Gastrocnemius medialis (tissue), 4 donors: ENCODE results near the gene ASTN2. TPM values are rescaled to one million over a fixed set of nuclear protein-coding genes. Genes with fewer than 3 reads are reported as not detected.
"Not testable (repeated sequence)": the region's sequence is repeated elsewhere in the genome, so short reads cannot be mapped to it uniquely, and the experiment has no call there.

Source experiments
- ATAC-seq, 2 donors: fragments of 150-250 bp; one replicate each; pipeline ENCODE4 v1.9.1; 2016
- DNase-seq, 2 donors: peaks; one replicate each; pipeline ENCODE4 v3.0.0-alpha.2; 2019
- H3K27ac ChIP-seq, 4 donors: fragments of 200-600 bp; sonication (generic); 1 replicate in 1 of 4; 2 replicates in 3 of 4; pipeline ENCODE4 v1.5.1; 2016 to 2018; ENCODE audit warnings: mild to moderate bottlenecking in 2 of 4, moderate library complexity in 1 of 4
- H3K27me3 ChIP-seq, 3 donors: fragments of 200-600 bp; sonication (generic) in 2 of 3; 1 replicate in 1 of 3; 2 replicates in 2 of 3; pipeline versions ENCODE4 v1.5.1 to v1.6.0; 2016 to 2019; ENCODE audit warnings: mild to moderate bottlenecking in 1 of 3, moderate library complexity in 1 of 3
- H3K36me3 ChIP-seq, 2 donors: fragments of 200-600 bp; sonication (generic) in 1 of 2; one replicate each; pipeline ENCODE4 v1.5.1; 2017 to 2018
- H3K4me1 ChIP-seq, 2 donors: fragments of 200-600 bp; sonication (generic) in 1 of 2; one replicate each; pipeline ENCODE4 v1.5.1; 2016 to 2017; ENCODE audit warnings: mild to moderate bottlenecking in 2 of 2
- H3K4me3 ChIP-seq, 4 donors: fragments of 200-600 bp; sonication (generic) in 3 of 4; 1 replicate in 1 of 4; 2 replicates in 3 of 4; pipeline ENCODE4 v1.5.1; 2016 to 2019; ENCODE audit warnings: mild to moderate bottlenecking in 2 of 4
- H3K9me3 ChIP-seq, 3 donors: fragments of 200-600 bp; sonication (generic) in 2 of 3; 1 replicate in 1 of 3; 2 replicates in 2 of 3; pipeline ENCODE4 v1.5.1; 2016 to 2019
- POLR2A ChIP-seq, 2 donors: fragments of 450-650 bp; IDR thresholded peaks; one replicate each; pipeline ENCODE4 v1.6.1; 2017; ENCODE audit warnings: antibody characterized with exemption in 2 of 2, mild to moderate bottlenecking in 2 of 2, moderate library complexity in 2 of 2
- in situ Hi-C, 4 donors: fragments of 200-750 bp; cut with MboI; loops; one replicate each; pipeline versions ENCODE4 v1.15.0 to v1.8.0; 2017; ENCODE audit warnings: low sequenced_read_pairs in 4 of 4
- intact Hi-C: fragments of 100-400 bp; cut with DNase I; formaldehyde crosslinking; loops from one replicate; pipeline ENCODE4 v1.15.1; 2023; ENCODE audit warnings: low total_unique reads
- total RNA-seq, 4 donors: library from RNA; depleted of rRNA; stranded (reverse); fragments of >200 nt; gene quantifications; one replicate each; pipeline versions ENCODE4 v1.1.0 to v1.2.3, GENCODE V29; 2016
- TF ChIP-seq, protein P1 (sequence below), 5 experiments: fragments of 450-650 bp in 3 of 5; fragments of 200-600 bp in 2 of 5; sonication (generic) in 2 of 5; IDR thresholded peaks in 4 of 5; conservative IDR thresholded peaks in 1 of 5; 1 replicate in 4 of 5; 2 replicates in 1 of 5; pipeline ENCODE4 v1.5.1; 2016 to 2019; ENCODE audit warnings: antibody characterized with exemption in 5 of 5, mild to moderate bottlenecking in 3 of 5, moderate library complexity in 3 of 5

ASTN2 gene
- total RNA-seq, 4 donors from 2014 or later: 2.5 to 4.6 (median 3.7) TPM

GRCh38 chr9:116928884-116929283, 486.0 kb downstream of the ASTN2 start:
- intact Hi-C loops (no loop called here), in situ Hi-C loops (no loop called here)
- DNase-seq: no peak
- Histone ChIP-seq H3K4me1 (no peaks in the 10 kb centered on the region), H3K27me3 (no peaks in the 10 kb centered on the region), H3K4me3 (no peak overlapping the region), H3K36me3 (no peaks in the 10 kb centered on the region), H3K9me3 (no peaks in the 10 kb centered on the region), H3K27ac (no peak overlapping the region)
- ATAC-seq: no peak
- no peak for TF ChIP-seq POLR2A (IDR thresholded peaks at IDR 0.05)
- TF ChIP-seq, protein P1, sequence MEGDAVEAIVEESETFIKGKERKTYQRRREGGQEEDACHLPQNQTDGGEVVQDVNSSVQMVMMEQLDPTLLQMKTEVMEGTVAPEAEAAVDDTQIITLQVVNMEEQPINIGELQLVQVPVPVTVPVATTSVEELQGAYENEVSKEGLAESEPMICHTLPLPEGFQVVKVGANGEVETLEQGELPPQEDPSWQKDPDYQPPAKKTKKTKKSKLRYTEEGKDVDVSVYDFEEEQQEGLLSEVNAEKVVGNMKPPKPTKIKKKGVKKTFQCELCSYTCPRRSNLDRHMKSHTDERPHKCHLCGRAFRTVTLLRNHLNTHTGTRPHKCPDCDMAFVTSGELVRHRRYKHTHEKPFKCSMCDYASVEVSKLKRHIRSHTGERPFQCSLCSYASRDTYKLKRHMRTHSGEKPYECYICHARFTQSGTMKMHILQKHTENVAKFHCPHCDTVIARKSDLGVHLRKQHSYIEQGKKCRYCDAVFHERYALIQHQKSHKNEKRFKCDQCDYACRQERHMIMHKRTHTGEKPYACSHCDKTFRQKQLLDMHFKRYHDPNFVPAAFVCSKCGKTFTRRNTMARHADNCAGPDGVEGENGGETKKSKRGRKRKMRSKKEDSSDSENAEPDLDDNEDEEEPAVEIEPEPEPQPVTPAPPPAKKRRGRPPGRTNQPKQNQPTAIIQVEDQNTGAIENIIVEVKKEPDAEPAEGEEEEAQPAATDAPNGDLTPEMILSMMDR (IDR thresholded peaks at IDR 0.05 in 4 of 5, conservative IDR thresholded peaks at IDR 0.05 in 1 of 5): no peak

DNA sequence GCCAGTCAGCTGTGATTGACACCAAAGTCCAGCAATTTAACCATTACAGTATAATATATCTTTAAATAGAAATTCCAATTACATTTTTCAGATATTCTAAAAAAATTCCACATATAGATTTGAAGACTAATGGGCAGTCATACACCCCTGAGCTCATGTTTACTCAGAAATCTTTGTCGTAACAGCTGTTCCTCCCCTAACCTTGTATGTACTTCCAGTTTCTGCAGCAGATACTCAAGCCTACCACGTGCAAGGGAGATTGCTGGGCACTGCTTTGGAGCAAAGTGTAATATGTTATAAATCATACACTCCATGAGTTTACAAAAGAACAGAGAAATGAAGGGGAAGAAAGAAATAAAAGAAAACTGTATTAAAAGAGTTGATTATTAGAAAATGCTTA, 486.6 kb downstream of the ASTN2 start:
- H3K27me3 ChIP-seq: no peaks in the 10 kb centered on the region
- in situ Hi-C loops: no loop called here
- TF ChIP-seq POLR2A (IDR thresholded peaks at IDR 0.05): no peak
- TF ChIP-seq, protein P1 (IDR thresholded peaks at IDR 0.05 in 4 of 5, conservative IDR thresholded peaks at IDR 0.05 in 1 of 5): no peak
- H3K36me3 ChIP-seq: no peaks in the 10 kb centered on the region
- ATAC-seq (no peak), DNase-seq (no peak)
- no peak overlapping the region for H3K4me3 ChIP-seq
- no peaks in the 10 kb centered on the region for H3K9me3 ChIP-seq
- no peak overlapping the region for H3K27ac ChIP-seq
- no peaks in the 10 kb centered on the region for H3K4me1 ChIP-seq
- intact Hi-C loops: no loop called here

- DNase-seq: no peak
- Histone ChIP-seq H3K36me3 (no peaks in the 10 kb centered on the region), H3K27ac (no peak overlapping the region), H3K27me3 (no peaks in the 10 kb centered on the region), H3K4me3 (no peak overlapping the region), H3K4me1 (no peaks in the 10 kb centered on the region), H3K9me3 (no peaks in the 10 kb centered on the region)
- ATAC-seq: no peak
- intact Hi-C loops: no loop called here
- in situ Hi-C loops: no loop called here
- TF ChIP-seq, protein P1 (IDR thresholded peaks at IDR 0.05 in 4 of 5, conservative IDR thresholded peaks at IDR 0.05 in 1 of 5): no peak
- no peak for TF ChIP-seq POLR2A (IDR thresholded peaks at IDR 0.05)
Observed at GRCh38 chr9:116927726-116928125, 487.1 kb downstream of the ASTN2 start.

DNA sequence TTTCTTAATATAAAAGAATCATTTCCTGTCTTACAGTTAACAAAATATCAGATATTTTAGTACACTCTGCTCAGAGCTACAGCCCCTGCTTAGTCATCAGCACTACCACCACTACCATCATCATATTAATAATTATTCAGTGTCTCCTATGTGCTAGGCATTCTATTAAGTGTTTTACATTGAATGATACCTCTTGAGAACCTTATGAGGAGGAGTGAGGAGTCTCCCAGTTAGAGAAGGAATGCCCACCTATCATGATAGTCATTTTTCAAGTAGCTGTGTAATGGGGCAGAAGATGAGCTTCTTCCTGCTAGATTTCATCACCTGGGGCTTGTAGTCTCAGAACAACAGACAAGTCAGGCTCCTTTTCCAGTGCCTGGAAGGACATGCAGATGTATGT, 489.7 kb downstream of the ASTN2 start:
- H3K27me3 ChIP-seq: no peaks in the 10 kb centered on the region
- H3K9me3 ChIP-seq: no peaks in the 10 kb centered on the region
- no peak for ATAC-seq
- H3K4me3 ChIP-seq: no peak overlapping the region
- no peaks in the 10 kb centered on the region for H3K4me1 ChIP-seq
- in situ Hi-C loops: no loop called here
- H3K36me3 ChIP-seq: no peaks in the 10 kb centered on the region
- H3K27ac ChIP-seq: no peak overlapping the region
- no peak for DNase-seq
- intact Hi-C loops: no loop called here
- TF ChIP-seq, protein P1 (IDR thresholded peaks at IDR 0.05 in 4 of 5, conservative IDR thresholded peaks at IDR 0.05 in 1 of 5): no peak
- no peak for TF ChIP-seq POLR2A (IDR thresholded peaks at IDR 0.05)

GRCh38 chr9:116924462-116925110, 490.3 kb downstream of the ASTN2 start:
- intact Hi-C loops: no loop called here
- DNase-seq (no peak), ATAC-seq (no peak)
- no peaks in the 10 kb centered on the region for H3K4me1 ChIP-seq
- H3K27me3 ChIP-seq: no peaks in the 10 kb centered on the region
- H3K9me3 ChIP-seq: no peaks in the 10 kb centered on the region
- no peaks in the 10 kb centered on the region for H3K36me3 ChIP-seq
- no peak overlapping the region for H3K27ac ChIP-seq
- in situ Hi-C loops: no loop called here
- H3K4me3 ChIP-seq: no peak overlapping the region
- TF ChIP-seq, protein P1 (IDR thresholded peaks at IDR 0.05 in 4 of 5, conservative IDR thresholded peaks at IDR 0.05 in 1 of 5): no peak
- no peak for TF ChIP-seq POLR2A (IDR thresholded peaks at IDR 0.05)

- H3K9me3 ChIP-seq, in situ Hi-C loops, DNase-seq, H3K36me3 ChIP-seq, intact Hi-C loops, ATAC-seq, H3K27ac ChIP-seq, H3K27me3 ChIP-seq, H3K4me3 ChIP-seq, H3K4me1 ChIP-seq: not testable (repeated sequence)
Observed at GRCh38 chr9:116917895-116918508, 496.9 kb downstream of the ASTN2 start.
